Chondrocyte (in vitro differentiated cells): ENCODE results near the gene RHBDF2. TPM values are rescaled to one million over a fixed set of nuclear protein-coding genes. Genes with fewer than 3 reads are reported as not detected.

ENCODE experiments used
- DNase-seq: peaks from one replicate; pipeline ENCODE4 v3.0.0; 2021; ENCODE audit warnings: mixed read lengths, low spot score
- H3K27ac Mint-ChIP-seq: one replicate; pipeline ENCODE4 v1.8.0; 2021; ENCODE audit warnings: mild to moderate bottlenecking, moderate library complexity, mixed read lengths; ENCODE audit not compliant: unreplicated experiment
- H3K27me3 Mint-ChIP-seq: 2 replicates; pipeline ENCODE4 v1.8.0; 2021; ENCODE audit warnings: low read depth, mixed read lengths
- H3K36me3 Mint-ChIP-seq: 2 replicates; pipeline ENCODE4 v1.8.0; 2021; ENCODE audit warnings: low read depth, mixed read lengths
- H3K4me1 Mint-ChIP-seq: 2 replicates; pipeline ENCODE4 v1.8.0; 2021; ENCODE audit warnings: low read depth, mild to moderate bottlenecking, mixed read lengths
- H3K4me3 Mint-ChIP-seq: one replicate; pipeline ENCODE4 v1.8.0; 2021; ENCODE audit warnings: mild to moderate bottlenecking, moderate library complexity, mixed read lengths; ENCODE audit not compliant: unreplicated experiment
- H3K9me3 Mint-ChIP-seq: 2 replicates; pipeline ENCODE4 v1.8.0; 2021; ENCODE audit warnings: low read depth, mixed read lengths
- total RNA-seq: library from RNA; stranded (reverse); gene quantifications from 3 replicates; pipeline ENCODE4 v1.2.1, GENCODE V29; 2021
- TF ChIP-seq, protein P1 (sequence below): fragments of 200-600 bp; sonication (generic); IDR thresholded peaks from 2 replicates; pipeline ENCODE4 v1.5.0; 2021; ENCODE audit warnings: antibody characterized with exemption, mild to moderate bottlenecking, moderate library complexity

The RHBDF2 gene
- total RNA-seq, 1 donor from 2014 or later = 5.4 TPM

DNA sequence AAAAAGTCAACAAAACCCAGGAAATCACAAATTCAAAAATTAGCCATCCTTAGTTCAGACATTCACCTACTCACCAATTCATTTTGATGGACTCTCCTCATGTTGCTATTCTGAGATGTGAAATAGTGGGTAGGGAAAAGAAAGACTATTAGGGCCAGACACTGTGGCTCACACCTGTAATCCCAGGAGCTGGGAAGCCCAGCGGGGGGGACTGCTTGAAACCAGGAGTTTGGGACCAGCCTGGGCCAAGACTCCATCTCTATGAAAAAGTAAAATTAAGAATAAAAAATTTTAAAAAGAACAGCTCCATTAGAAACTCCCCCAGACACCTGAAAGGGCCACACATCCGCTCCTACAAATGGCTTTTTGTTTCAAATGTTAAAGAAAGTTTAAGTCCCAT is 69.7 kb downstream of the RHBDF2 start:
- Mint-ChIP-seq H3K4me3 (no peak overlapping the region), H3K27ac (no peak overlapping the region), H3K4me1 (peaks cover 34% of the 10 kb centered on the region), H3K9me3 (no peaks in the 10 kb centered on the region), H3K27me3 (no peaks in the 10 kb centered on the region), H3K36me3 (peaks cover 2% of the 10 kb centered on the region)
- TF ChIP-seq, protein P1, sequence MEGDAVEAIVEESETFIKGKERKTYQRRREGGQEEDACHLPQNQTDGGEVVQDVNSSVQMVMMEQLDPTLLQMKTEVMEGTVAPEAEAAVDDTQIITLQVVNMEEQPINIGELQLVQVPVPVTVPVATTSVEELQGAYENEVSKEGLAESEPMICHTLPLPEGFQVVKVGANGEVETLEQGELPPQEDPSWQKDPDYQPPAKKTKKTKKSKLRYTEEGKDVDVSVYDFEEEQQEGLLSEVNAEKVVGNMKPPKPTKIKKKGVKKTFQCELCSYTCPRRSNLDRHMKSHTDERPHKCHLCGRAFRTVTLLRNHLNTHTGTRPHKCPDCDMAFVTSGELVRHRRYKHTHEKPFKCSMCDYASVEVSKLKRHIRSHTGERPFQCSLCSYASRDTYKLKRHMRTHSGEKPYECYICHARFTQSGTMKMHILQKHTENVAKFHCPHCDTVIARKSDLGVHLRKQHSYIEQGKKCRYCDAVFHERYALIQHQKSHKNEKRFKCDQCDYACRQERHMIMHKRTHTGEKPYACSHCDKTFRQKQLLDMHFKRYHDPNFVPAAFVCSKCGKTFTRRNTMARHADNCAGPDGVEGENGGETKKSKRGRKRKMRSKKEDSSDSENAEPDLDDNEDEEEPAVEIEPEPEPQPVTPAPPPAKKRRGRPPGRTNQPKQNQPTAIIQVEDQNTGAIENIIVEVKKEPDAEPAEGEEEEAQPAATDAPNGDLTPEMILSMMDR = no peak
- no peak for DNase-seq

DNA sequence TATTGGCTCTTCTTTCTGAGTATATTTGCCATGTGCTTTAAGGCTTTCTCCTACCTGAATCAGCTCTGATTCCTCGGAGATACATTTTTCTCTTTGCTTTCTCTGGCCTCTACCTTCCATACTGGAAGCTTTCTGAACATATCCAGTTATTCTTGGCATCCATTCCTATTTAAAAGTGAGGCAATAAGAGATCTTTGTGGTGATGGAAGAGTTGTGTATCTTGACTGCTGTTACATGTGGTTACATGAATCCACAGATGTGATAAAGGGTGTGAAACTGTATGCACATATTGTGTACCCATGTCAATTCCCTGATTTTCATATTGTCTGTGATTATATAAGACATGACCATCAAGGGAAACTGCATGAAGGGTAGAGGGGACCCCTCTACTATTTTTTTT is 72.7 kb downstream of the RHBDF2 start:
- DNase-seq = no peak
- Mint-ChIP-seq H3K9me3 (no peaks in the 10 kb centered on the region), H3K27me3 (no peaks in the 10 kb centered on the region), H3K4me1 (peaks cover 34% of the 10 kb centered on the region), H3K36me3 (peaks cover 2% of the 10 kb centered on the region), H3K27ac (no peak overlapping the region), H3K4me3 (no peak overlapping the region)
- TF ChIP-seq, protein P1 = no peak

GRCh38 chr17:76427501-76428231 is 73.6 kb downstream of the RHBDF2 start:
- Mint-ChIP-seq H3K36me3 (peaks cover 2% of the 10 kb centered on the region), H3K4me1 (peaks cover 34% of the 10 kb centered on the region), H3K4me3 (no peak overlapping the region), H3K27ac (peak overlapping the region; percentile 46), H3K27me3 (no peaks in the 10 kb centered on the region), H3K9me3 (no peaks in the 10 kb centered on the region)
- no peak for DNase-seq
- TF ChIP-seq, protein P1 = no peak

DNA sequence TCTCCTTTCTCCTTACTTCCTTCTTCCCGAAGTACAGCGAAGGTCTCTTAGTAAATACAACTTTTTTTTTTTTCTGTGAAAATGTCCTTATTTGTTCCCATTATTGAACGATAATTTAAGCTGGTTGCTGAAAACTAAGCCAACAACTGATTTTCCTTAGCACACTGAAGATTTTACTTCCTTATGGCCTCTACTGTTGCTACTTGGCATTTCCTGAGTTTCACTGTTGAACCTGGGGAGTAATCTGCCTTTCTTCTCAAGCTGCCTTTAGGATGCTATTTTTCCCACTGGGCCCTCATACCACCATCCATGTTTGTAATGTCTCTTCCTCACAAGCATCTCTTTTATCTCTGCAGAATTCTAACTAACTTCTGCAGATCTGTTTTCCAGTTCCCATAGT is 74.4 kb downstream of the RHBDF2 start:
- Mint-ChIP-seq H3K9me3 (no peaks in the 10 kb centered on the region), H3K27ac (peak overlapping the region; percentile 46), H3K4me1 (peaks cover 32% of the 10 kb centered on the region), H3K4me3 (no peak overlapping the region), H3K27me3 (no peaks in the 10 kb centered on the region), H3K36me3 (peaks cover 2% of the 10 kb centered on the region)
- TF ChIP-seq, protein P1 = no peak
- DNase-seq = no peak

DNA sequence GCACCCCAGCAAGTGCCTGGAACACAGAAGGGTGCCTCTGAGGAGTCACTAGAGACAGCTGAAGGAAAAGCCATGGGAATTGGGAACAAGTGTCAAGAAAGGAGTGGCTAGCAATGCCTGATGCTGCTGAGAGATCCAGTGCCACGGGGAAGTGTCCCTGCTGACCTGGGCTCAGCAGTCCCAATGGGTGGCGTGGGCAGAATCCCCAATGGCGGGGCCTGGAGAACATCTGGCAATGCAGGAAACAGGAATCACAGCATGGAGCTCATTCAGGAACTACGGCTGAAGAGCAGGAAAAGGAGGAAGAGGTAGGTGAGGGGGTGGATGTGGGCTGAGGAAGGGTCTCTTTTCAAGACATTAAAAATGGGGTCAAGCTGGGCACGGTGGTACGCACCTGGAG is 78.4 kb downstream of the RHBDF2 start:
- no peak overlapping the region for H3K4me3 Mint-ChIP-seq
- H3K4me1 Mint-ChIP-seq = peaks cover 45% of the 10 kb centered on the region
- TF ChIP-seq, protein P1 = no peak
- DNase-seq = no peak
- H3K9me3 Mint-ChIP-seq = no peaks in the 10 kb centered on the region
- no peak overlapping the region for H3K27ac Mint-ChIP-seq
- H3K36me3 Mint-ChIP-seq = no peaks in the 10 kb centered on the region
- H3K27me3 Mint-ChIP-seq = no peaks in the 10 kb centered on the region
